T1000 (cell line): ENCODE data around the gene F3.
"Not testable (repeated sequence)": the region's sequence is repeated elsewhere in the genome, so short reads cannot be mapped to it uniquely, and the experiment has no call there.

Source experiments
- DNase-seq: peaks from one replicate; lab custom pipeline; 2025; ENCODE audit warnings: mixed read lengths; lab: John Stamatoyannopoulos, UW

The F3 gene

GRCh38 chr1:94541246-94542087 is at the start of gene F3:
F3 (minus strand) TSS chr1:94541759; CDS start chr1:94541636, 123 bp downstream.
- DNase-seq, result peak; percentile 79

DNA sequence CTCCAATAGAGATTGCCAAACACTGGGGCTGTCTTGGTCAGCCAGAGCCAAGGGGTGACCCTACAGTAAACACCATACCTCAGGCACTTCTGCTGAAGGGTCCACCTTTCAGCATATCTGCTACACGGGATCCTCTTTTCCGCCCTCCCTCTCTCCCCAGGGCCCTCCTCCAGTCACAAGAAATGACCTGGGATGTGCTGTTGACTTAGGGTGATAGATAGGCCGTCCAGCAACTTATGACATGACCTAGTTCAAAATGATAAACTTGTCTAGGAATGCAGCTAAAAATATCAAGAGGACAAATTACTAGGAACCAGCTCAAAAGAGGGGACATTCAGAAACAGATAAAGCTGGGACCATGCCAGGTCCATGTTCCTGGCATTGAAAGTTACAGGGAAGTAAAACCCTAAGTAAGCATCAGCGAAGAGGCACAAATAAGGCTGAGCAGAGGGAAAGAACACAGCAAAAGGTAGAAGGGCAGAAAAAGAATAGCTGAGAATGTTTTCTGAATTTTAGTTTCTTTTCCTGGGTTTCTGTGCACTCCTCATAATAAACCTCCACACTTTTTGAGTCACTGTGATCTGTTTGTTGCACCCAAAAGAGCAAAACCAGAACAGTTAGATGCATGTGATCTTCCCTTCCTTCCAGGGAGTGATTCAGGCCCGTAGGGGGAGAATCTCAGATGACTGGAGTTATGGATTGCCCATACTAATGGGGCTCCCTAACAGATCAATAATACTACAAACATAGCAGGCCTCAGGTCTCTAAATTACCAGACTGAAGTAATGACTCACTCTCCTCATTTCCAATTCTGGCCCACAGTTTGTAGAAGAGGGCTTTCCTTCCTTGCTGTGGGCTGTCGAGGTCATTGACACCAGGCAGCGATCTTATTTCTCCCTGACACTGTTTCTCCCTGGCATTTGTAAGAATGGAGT is 48.9 kb upstream of the F3 start:
- DNase-seq, result no peak

- no peak for DNase-seq
Measured at GRCh38 chr1:94589728-94590127, 48.2 kb upstream of the F3 start.

DNA sequence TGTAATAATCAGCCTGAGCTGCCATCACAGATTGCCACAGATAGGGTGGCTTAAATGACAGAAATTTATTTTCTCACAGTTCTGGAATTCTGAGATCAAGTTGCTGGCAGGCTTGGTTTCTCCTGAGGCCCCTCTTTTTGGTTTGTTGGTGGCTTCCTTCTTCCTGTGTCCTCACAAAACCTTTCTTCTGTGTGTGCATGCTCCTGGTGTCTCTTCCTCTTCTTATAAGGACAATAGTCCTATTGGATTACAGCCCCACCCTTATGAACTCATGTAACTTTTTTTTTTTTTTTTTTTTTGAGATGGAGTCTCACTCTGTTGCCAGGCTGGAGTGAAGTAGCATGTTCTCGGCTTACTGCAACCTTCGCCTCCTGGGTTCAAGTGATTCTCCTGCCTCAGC is 41.0 kb upstream of the F3 start:
- no peak for DNase-seq

DNA sequence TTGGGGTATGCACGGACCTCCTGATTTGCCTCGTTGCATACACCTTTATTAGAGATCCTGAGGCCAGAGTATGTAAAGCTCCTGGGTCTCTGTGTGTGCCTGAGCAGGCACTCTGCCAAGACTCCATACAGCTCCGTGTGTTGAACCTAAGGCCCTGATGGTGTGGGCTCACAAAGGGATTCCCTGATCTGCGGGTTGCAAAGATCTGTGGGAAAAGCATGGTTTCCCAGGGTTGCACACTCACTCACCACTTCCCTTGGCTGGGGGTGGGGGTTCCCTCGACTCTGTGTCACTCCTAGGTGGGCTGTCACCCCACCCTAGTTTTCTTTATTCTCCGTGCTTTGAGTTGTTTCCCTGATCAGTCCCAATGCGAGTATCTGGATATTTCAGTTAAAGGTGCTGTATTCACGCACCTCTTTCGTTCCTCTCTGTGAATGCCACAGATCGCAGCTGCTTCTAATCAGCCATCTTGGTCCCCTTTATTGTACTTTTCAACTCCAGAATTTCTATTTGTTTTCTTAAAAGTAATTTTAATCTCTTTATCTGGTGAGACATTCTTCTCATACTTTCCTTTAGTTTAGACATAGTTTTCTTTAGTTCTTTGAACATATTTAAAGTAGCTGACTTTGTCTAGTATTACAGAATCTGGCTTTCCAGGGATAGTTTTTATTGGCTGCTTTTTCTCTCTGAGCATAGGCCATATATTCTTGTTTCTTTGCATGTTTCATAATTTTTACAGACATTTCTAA is 39.0 kb upstream of the F3 start:
- DNase-seq, result no peak

DNA sequence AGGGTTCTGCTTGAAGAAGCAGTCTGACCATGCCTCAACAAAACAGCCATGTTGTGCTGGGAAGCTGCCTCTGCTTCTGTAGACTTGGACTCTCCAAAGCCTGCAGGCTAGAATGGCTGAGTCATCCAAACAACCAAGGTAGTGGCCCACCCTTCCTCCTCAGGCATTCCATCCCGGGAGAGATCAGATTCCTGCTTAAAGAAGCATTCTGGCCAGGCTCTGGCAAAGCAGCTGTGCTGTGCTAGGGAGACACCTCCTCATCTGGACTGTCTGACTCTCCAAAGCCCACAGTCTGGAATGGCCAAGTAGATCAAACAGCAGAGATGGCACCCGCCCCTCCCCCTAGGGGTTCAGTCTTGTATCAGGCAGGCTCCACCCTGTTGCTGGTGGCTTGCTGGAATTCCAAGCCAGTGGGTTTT is 38.3 kb upstream of the F3 start:
- DNase-seq, result peak; percentile 76

DNA sequence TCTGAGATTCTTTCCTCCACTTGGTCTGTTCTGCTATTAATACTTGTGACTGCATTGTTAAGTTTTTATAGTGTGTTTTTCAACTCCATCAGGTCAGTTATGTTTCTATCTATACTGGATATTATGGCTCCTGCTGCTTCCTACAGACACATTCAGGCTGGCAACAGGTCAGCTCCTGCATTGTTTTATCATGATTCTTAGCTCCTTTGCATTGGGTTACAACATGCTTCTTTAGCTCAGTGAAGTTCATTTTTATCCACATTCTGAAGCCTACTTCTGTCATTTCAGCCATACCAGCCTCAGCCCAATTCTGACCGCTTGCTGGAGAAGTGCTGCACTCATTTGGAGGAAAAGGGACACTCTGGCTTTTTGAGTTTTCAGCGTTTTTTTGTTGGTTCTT is 37.3 kb upstream of the F3 start:
- no peak for DNase-seq

DNA sequence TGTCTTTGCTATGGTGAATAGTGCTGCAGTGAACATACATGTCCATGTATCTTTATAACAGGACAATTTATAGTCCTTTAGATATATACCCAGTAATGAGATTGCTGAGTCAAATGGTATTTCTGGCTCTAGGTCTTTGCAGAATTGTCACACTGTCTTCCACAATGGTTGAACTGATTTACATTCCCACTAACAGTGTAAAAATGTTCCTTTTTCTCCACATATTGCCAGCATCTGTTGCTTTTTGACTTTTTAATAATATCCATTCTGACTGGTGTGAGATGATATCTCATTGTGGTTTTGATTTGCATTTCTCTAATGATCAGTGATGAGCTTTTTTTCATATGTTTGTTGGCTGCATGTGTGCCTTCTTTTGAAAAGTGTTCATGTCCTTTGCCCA is 32.4 kb upstream of the F3 start:
- DNase-seq, result not testable (repeated sequence)

DNA sequence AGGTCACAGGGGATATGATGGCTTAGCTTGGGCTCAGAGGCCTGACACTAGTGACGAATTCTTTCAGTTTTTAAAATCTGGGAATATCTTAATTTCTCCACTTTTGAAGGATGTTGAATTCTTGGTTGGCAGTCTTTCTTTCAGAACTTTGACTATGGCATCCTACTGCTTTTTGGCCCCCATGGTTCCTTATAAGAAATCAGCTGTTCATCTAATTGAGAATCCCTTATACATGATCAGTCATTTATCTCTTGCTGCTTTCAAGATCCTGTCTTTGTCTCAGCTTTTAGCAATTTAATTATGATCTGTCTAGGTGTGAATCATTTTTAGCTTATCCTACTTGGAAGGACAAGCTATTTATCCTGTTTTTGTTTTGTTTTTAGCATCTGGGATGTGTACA is 31.2 kb upstream of the F3 start:
- DNase-seq, result no peak

DNA sequence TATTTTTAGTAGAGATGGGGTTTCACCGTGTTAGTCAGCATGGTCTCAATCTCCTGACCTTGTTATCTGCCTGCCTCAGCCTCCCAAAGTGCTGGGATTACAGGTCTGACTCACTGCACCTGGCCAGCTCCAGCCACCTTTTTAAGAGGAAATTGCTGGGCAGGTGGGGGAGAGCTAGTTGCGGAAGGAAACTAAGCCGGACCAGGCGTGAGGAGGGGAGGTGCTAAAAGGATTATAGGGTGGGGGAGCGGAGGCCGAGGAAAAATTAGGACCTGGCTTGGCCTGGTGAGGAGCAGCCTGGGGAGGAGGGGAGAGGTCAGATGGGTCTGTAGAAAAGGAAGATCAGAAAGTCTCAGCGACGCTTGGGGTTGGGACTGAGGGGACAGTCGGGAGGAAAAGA is 29.4 kb upstream of the F3 start:
- DNase-seq, result not testable (repeated sequence)

DNA sequence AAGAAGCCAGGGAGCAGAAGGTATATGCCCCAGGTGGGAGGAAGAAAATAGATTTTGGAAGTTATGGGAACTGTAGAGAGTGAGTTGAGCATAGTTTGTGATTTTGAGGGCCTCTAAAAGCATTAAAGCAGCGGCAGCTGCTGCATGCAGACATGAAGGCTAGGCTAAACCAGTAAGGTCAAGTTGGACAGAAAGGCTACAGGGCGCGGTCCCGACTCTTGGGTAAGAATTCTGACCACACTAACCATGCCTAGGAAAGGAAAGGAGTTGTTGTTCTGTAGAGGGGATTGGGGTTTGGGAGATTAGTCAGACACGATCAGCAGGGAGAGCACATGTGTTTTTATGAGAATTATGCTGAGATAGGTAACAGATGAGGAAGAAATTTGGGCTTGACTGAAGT is 27.2 kb upstream of the F3 start:
- not testable (repeated sequence) for DNase-seq

DNA sequence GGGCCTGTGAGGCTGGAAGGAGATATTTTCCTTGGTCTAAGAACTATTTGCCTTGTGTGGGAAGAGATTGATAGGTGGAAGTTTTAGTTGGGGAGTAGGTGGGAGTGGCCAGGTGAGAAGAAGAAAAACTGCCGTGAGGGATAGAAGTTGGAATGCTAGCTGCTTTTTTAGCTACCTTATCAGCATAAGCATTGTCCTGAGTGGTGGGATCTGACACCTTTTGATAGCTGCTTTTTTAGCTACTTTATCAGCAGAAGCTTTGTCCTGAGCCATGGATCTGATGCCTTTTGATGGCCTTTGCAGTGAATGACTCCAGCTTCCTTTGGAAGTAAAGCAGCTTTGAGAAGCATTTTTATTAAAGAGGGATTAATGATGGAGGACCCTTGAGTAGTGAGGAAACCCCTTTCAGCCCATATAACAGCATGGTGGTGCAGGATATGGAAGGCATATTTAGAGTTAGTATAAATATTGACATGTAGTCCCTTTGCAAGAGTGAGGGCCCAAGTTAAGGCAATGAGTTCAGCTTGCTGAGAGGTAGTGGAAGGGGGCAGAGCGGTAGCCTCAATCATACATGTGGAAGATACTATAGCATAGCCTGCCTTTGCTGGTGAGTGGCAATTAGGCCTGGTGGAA is 26.5 kb upstream of the F3 start:
- DNase-seq, result not testable (repeated sequence)

- DNase-seq, result not testable (repeated sequence)
Measured at GRCh38 chr1:94566436-94566835, 24.9 kb upstream of the F3 start.

- no peak for DNase-seq
Measured at GRCh38 chr1:94565901-94566300, 24.3 kb upstream of the F3 start.

GRCh38 chr1:94562519-94563260 is 21.1 kb upstream of the F3 start:
- DNase-seq, result no peak

DNA sequence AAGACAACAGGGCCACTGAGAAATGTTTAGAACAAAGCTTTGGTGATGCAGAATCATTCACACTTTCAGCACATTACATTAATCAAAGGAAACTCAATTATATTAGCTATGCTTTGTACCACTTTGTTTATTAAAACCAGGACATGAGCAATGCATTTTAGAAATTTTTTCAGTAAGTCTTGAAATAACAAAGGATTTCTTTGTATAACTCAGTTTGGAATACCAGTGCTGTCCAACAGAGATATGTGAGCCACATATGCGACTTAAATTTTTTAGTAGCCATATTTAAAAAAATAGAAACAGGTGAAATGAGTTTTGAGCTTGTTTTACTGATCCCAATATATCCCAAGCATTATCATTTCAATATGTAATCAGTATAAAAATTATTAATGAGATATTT is 18.8 kb upstream of the F3 start:
- DNase-seq, result no peak

DNA sequence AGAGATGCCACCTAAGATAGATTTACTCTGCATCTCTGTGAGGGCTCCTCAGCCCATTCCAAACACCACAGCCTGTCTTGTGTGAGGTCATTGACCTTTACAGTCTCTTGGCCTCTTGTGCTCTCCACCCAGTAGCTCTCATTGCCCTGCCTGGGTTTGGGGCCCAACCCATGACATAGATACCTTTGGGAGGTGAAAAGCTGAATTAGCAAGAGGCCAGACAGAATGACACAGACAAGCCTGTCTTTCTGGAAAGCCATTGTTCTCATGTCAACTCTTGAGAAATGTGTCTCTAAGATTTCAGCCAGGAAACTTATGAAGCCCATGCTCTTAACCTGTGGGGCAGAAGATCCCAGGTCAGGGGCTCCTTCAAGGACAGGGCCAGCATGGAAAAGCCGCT is 18.4 kb upstream of the F3 start:
- DNase-seq, result no peak

DNA sequence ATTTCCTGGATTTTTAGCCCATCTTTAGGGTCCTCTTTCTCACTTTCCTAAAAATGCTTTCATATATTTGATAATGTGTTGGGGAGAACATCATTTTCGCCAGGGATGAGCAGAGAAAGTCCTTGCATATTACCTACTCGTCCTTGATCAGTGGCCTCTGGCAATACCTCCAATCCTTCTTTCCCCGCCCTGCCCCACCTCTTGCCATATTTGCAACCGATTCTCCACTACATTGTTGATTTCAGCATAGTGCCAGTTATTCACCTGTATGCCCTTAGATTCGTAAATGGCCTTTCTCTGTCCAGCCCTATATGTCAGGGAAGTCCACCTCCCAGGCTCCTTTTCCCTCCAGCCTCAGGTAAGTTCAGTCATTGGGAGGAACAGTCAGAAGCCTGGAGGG is 13.5 kb upstream of the F3 start:
- no peak for DNase-seq

- no peak for DNase-seq
Measured at GRCh38 chr1:94554580-94554979, 13.0 kb upstream of the F3 start.

DNA sequence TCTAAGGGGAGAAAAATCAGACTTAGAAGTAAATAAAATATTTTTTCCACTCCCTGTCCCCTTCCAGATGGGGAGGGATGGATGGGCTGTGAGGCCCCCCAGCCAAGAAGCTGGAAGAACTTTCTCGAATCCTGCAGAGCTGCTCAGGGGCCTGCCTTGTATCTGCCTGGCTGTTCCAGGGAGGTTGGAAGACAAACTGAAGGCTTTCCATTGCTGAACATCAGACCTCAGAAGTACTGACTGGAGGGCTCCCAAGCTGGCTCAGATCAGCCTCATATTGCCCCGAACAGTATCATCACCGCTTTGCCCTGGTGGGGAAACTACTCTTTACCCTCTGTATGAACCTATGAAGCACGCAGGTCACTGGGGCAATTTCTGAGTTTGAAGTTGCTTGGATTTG is 12.4 kb upstream of the F3 start:
- DNase-seq, result no peak

- DNase-seq, result no peak
Measured at GRCh38 chr1:94553323-94553730, 11.8 kb upstream of the F3 start.
